GM23338 (cell line): Measurements from ENCODE around the gene NEMP2.

Experiments
- CREB1 ChIP-seq: fragments of 250-450 bp; sonication (Bioruptor Pico); IDR thresholded peaks from 2 replicates; pipeline ENCODE4 v1.5.0; 2020; ENCODE audit warnings: low read depth, mild to moderate bottlenecking, moderate library complexity
- CTCF ChIP-seq, 2 experiments: fragments of 200-600 bp in 1 of 2; sonication (generic) in 1 of 2; conservative IDR thresholded peaks; 2 replicates each; pipeline versions ENCODE4 v1.5.1 to v1.6.1; 2016 to 2017; ENCODE audit warnings: antibody characterized with exemption in 2 of 2, low read depth in 2 of 2, mild to moderate bottlenecking in 2 of 2, moderate library complexity in 1 of 2
- ETS1 ChIP-seq: IDR thresholded peaks from 2 replicates; pipeline ENCODE4 v1.6.1; 2016; ENCODE audit warnings: antibody characterized with exemption
- EZH2 ChIP-seq: fragments of 200-600 bp; sonication (generic); IDR thresholded peaks from one replicate; pipeline ENCODE4 v1.8.0; 2017; ENCODE audit warnings: antibody characterized with exemption, mild to moderate bottlenecking, low read depth; ENCODE audit not compliant: unreplicated experiment
- EZH2phosphoT487 ChIP-seq: fragments of 200-600 bp; sonication (generic); IDR thresholded peaks from one replicate; pipeline ENCODE4 v1.8.1; 2018; ENCODE audit warnings: antibody characterized with exemption; ENCODE audit not compliant: unreplicated experiment
- JUNB ChIP-seq: IDR thresholded peaks from one replicate; pipeline ENCODE4 v1.6.1; 2016; ENCODE audit warnings: antibody characterized with exemption; ENCODE audit not compliant: unreplicated experiment
- NANOG ChIP-seq: IDR thresholded peaks from 2 replicates; pipeline ENCODE4 v1.6.1; 2016; ENCODE audit warnings: antibody characterized with exemption, borderline replicate concordance
- POLR2AphosphoS5 ChIP-seq: IDR thresholded peaks from 2 replicates; pipeline ENCODE4 v1.6.1; 2016; ENCODE audit warnings: antibody characterized with exemption, low read depth
- REST ChIP-seq: IDR thresholded peaks from one replicate; pipeline ENCODE4 v1.6.1; 2018; ENCODE audit warnings: antibody characterized with exemption; ENCODE audit not compliant: unreplicated experiment
- STAT1 ChIP-seq: IDR thresholded peaks from one replicate; pipeline ENCODE4 v1.6.1; 2016; ENCODE audit warnings: antibody characterized with exemption; ENCODE audit not compliant: unreplicated experiment
- ZNF114 ChIP-seq: fragments of 250-450 bp; sonication (Bioruptor Pico); IDR thresholded peaks from 2 replicates; pipeline ENCODE4 v1.5.0; 2020; ENCODE audit warnings: mild to moderate bottlenecking, moderate library complexity
- ZNF331 ChIP-seq: fragments of 250-450 bp; sonication (Bioruptor Pico); IDR thresholded peaks from 2 replicates; pipeline ENCODE4 v1.5.0; 2020; ENCODE audit warnings: low read depth, mild to moderate bottlenecking, moderate library complexity

- no peak for TF ChIP-seq CTCF (conservative IDR thresholded peaks at IDR 0.05; ENCODE audit: low read depth in 2 of 2)
- no peak for TF ChIP-seq CREB1
- TF ChIP-seq JUNB, result no peak
- TF ChIP-seq POLR2AphosphoS5, result no peak
- TF ChIP-seq EZH2phosphoT487, result no peak
- no peak for TF ChIP-seq EZH2
- TF ChIP-seq REST, result no peak
- no peak for TF ChIP-seq ETS1
- no peak for TF ChIP-seq ZNF114 (CRISPR knock-in tag)
- TF ChIP-seq ZNF331 (CRISPR knock-in tag), result no peak
- TF ChIP-seq NANOG, result no peak
- TF ChIP-seq STAT1, result no peak
These were observed 48.4 kb downstream of the NEMP2 start for GRCh38 chr2:190486037-190486623.
